HG02884 (cell line): Measurements from ENCODE around the gene MTHFSD.

Experiments used
- ATAC-seq: cut with Tn5 transposase; IDR thresholded peaks from one replicate; pipeline ENCODE4 v1.9.1; 2021; ENCODE audit warnings: mild to moderate bottlenecking, moderate library complexity; ENCODE audit not compliant: unreplicated experiment

The MTHFSD gene

DNA sequence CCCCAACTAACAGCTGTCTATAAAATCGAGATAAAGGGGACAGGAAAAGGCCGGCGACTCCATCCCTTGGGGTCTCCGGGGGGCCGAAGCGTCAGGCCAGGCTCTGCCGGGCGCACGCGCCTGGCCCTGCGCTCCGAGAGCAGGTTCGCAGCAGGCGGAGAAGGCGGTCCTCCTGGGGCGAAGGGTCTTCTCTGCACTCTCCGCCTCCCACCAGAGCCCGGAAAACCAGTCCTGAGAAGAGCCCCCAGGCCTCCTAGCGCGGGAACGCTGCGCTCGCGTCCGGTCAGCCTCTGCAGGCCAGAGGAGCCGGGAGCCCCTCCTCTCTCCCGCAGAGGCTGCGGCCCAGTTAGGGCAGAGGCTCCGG, 39.6 kb downstream of the MTHFSD start:
- no peak for ATAC-seq

DNA sequence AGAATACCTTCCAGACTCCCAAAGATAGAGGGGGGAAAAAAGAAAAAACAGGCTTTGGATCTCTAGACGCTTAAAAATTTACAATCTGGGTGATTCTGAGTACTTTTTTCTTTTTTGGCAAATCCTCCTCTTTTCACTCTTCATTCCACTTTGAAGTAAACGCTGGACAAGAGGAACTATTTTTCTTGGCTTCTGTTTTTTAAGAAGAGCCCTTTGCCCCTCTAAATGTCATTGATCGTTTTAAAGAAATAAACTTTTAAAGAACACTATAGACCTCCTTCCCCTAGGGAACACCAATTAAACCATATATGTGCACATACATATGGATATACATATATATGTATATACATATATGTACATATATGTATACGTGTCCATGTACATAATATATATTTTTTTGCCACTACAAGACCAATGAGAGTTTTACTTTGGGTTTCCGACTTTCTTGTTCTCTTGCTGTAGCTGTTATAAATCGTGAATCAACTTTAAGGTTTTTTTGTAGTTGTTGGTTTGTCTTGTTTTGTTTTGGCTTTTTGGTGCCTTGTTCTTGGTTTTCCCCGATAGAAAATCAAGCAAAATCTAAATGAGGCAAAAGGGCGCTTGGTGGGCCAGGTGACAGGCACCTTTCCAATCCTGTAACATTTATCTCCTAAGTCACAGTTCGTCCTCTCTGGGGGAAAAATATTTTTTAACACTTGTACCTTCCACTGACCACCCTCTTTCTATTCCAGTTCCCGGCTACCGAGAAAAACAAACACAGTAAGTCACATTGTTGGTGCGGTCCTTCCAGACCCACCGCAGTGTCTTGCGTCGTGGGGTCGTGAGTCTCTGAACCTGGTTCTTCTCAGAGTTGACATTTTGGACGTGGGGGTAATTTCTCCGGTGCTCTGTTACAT, 40.3 kb downstream of the MTHFSD start:
- no peak for ATAC-seq

DNA sequence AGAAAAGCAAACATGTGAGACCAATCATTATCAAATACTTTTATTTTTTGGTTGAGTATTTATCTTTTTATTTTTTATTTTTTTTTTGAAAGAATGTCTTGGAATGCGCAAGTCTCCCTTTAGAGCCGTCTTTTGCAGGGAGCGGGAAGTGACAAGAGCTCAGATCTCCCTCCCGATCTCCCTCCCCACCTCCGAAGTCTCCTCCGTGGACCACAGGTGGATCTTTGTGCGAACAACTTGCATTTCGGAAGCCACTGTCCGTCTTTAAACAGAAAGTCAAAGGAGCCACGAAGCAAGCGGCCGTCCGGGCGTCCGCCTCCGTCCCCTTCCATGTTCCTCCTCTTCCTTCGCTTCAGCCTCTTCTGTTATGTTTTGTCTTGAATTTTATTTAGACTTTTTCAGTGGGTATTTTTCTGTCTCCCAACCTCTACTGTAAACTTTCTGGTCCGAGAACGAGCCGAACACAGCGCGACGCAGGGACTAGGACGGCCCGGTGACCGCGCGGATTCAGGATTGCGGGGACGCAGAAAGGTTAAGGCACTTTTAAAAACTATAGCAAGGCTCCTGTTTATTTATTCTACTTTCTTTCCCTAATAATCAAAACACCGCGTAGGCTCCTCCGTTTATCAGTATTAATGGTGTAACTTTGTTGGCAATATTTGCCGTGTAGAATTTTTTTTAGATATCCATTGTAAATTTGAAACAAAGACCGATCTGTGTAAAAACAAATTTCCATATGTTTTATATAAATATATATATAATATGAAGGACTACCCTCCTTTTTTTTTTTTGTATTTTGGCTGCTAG, 41.4 kb downstream of the MTHFSD start:
- no peak for ATAC-seq

DNA sequence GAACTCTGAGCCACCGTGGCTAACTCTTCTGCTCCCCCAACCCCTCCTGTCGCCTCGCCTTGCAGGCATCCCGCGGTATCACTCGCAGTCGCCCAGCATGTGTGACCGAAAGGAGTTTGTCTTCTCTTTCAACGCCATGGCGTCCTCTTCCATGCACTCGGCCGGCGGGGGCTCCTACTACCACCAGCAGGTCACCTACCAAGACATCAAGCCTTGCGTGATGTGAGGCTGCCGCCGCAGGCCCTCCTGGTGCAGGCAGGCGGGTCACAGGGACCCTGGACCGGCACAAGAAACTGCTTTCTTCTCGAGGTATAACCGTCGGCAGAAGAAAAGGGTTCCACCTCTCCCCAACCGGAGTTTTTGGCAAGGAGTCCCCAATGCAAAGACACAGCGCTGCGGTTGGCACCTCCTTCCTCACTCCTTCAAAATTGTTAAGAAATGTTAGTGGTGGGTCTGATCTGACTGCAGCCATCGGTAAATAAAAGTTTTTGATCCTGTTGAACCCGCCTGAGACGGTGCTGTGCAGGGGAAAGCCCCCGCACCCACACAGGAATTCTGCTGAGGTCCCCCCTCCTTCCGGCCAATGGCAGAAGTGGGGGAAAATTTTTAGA, 42.1 kb downstream of the MTHFSD start:
- no peak for ATAC-seq

DNA sequence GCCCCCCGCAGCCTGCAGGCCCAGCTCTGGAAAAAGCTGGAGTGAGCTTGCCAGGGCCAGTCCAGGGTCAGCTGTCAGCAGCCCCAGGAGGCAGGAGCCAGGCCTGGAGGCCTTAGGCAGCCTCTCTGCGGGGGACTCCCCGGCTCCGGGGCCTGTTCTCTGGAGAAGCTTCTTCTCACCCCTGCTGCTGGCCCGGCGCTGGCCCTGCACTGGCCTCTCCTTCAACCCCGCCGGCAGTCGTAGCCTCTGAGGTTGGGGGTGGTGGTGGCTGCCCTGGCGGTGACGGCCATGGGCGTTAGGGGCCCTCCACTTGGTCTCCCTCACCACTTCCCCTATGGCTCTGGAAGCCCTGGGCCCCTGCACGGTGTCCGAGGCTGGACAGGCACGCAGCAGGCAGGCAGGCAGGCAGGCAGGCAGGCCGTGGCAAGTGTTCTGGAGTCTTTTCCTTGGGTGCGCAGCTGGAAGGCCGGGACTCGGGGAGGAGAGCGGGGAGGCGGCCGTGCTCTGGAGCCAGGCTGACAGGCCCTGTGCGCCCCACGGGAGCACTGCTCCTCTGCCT, 42.7 kb downstream of the MTHFSD start:
- ATAC-seq = no peak

DNA sequence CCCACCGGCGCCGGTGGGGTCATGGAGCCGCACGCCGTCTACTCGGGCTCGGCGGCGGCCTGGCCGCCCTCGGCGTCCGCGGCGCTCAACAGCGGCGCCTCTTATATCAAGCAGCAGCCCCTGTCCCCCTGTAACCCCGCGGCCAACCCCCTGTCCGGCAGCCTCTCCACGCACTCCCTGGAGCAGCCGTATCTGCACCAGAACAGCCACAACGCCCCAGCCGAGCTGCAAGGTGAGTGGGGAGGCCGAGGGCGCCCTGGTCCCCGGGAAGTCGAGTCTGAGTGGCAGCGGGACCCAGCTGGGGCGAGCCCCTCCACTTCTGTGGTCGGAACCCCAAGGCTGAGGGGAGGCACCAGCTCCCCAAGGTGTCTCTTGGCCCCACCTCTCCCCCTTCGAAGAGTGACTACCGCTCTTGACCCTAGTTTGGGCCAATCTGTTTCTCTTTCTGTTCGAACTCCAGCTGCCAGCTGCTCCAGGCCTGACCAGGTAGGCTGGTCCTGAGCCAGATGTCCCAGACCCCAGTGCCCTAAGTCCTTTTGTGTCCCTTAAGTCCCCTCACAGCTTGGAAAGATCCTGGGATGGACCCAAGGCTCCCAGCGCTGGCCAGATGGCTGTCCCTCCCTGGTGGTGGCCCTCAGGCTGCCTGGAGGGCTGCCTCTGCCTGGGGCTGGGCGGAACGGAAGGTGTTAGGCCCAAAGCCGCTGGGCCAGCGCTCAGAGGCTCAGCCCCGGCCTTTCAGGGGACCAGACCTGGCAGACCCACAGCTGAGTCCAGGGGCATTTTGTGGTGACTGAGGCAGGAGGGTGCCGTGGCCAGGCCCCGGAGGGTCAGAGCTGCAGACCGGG, 43.5 kb downstream of the MTHFSD start:
- ATAC-seq = no peak

DNA sequence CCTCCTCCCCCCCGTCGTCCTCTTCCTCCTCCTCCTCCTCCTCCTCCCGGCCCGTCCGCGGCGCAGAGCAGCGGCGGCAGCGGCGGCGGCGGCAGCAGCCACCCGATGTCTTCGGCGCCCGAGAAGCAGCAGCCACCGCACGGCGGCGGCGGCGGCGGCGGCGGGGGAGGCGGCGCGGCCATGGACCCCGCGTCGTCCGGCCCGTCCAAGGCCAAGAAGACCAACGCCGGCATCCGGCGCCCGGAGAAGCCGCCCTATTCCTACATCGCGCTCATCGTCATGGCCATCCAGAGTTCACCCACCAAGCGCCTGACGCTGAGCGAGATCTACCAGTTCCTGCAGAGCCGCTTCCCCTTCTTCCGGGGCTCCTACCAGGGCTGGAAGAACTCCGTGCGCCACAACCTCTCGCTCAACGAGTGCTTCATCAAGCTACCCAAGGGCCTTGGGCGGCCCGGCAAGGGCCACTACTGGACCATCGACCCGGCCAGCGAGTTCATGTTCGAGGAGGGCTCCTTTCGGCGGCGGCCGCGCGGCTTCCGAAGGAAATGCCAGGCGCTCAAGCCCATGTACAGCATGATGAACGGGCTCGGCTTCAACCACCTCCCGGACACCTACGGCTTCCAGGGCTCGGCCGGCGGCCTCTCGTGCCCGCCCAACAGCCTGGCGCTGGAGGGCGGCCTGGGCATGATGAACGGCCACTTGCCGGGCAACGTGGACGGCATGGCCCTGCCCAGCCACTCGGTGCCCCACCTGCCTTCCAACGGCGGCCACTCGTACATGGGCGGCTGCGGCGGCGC, 44.4 kb downstream of the MTHFSD start, which contains the start of gene FOXF1:
Gene FOXF1 (plus strand): TSS at position 63 of the 797 bp plus-strand sequence. CDS start 43 bp downstream, at position 106.
- no peak for ATAC-seq

DNA sequence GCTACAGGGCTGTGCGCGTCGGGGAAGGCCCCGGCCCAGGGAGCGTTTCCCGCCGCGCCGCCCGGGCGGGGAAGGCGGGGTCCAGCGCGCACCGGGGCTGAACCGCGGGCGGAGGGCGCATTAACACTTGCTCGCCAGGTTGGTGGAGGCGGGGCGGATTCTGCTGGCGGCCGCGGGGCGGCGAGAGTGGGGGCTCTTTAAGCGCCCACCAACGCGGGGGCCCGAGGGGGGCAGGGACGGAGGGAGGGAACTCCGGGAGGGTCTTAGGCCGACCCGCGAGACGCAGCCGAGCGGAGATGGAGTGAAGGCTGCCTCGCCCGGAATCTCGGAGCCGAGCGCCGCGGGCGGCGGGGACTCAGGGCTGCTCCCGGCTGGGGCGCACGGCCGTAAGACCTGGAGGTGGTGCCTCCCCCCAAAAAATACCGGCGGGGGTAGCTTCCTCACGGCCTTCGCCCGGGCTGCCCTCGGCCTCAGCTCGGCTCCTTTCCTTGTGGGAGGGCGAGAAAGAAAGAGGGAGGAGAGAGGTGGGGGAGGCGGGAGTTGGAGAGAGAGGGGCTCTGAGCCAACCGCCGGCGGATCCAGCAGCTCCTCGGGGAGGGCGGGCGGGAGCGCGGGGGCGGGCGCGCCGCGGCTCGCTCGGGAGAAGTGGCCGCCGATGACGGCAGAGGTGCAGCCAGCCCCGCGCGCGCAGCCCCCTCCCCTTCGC, 45.1 kb downstream of the MTHFSD start:
- no peak for ATAC-seq

DNA sequence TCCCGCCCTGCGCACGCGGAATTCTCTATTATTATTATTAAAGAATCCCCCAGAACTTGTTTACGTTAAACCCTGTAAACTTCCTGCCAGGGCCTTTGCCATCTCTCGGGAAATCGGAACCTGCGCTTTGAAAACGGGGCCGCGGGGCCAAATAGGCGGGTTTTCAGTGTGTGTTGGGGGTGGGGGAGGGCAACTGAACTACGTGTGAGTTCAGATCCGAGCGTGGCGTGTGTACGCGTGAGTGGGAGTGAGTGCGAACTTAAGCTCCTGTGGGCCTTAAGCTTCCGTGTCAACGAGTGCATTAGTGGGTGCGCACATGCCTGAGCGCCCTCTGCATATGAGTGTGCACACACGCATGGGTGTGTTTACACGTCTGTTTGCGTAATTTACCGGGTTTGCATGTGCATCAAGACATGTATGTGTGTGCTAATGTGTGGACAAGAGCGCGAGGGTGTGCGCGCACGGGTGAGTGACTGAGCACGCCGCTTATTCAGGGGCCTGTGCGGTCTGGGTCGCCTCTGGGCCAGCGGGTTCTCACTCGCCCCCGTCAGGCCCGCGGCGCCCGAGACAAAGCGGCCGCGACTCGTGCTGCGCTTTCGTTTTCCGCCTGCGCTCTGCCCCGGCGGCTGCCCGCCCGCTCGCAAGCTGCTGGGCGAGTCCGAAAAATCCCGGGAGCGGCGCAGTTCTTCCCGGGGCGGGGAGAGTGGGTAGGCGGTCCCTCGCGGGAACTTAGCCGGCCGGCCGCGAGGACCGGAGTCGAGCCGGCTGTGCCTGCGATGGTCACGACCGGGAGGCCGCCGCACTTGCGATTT, 45.9 kb downstream of the MTHFSD start:
- no peak for ATAC-seq

DNA sequence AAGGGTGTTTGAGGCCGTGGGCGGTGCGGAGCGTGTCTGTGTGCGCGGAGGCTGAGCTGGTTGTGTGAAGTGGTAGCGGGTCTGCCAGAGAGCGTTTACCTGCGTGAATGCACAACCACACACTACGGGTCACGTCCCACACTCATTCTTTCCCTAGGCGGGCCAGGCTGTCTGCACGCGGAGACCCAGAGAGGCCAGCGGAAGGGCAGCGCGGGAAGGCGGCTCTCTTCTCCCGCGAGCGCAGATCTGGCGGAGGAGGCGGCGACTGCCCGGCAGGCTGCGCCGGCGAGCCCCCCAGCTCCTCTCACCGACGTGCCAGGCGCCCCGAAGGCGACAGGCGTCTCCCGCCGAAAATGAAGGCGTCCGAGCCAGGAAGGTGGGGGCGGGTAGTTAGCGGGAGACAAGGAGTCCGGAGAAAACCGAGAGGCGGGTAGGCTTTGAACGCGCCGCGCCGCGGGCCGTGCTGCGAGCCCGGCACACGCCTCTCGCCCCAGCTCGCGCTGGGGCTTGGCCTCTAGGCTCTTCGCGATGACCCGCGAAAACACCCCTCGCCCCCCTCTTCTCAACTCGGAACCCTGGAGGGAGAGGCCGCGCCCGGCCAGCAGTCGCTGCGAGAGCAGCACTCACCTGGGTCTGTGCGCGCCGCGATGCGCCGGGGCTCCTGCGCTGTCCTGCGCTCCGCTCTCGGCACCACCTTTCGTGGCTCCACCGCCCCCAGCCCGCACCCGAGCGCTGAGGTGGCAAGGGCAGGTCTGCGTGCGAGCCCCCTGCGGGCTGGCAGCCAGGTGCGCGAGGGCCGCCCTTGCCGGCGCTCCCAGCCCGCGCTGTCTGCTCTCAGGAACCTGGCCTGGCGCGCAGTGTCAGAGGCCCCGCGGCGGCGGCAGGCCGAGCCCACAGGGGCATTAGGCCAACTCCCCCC, 46.7 kb downstream of the MTHFSD start:
- no peak for ATAC-seq

DNA sequence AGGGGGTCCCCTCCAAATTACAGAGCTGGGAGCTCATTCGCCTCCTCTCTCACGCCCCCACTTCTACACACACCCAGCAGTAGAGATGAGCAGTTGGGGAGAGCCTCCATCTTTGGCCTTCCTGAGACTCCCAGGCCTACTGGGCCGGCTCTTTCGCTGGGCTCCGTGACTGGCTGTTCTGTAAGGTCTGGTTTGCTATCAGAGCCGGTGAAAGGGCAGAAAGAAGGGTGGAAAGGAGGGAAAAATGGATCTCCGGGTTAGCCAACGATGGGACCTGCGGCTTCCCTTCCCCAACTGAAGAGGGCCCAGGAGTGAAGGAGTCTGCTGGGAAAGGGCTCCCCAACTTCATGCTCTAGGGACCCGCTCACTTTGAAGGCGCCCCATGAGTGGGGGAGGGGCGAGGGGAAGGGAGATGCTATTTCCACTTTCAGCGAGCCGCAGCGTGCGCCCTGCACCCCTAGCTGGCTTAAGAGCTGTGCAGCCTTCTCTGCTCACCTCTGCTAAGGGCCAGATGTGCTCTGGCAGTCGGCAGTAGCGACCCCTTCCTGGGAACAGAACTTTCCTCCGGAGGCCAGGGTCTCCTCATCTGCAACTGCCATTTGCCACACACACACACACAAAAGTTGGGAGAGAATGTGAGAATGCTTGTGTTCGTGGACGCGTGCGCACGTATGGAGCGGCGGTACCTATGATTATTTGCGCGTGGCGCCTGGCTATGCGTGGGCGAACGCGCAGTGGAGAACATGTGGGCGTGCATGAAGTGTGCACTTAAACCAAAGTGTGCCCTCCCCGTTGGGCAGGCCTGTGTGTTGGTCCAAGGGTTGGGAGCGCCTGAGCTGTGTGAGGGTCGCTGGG, 47.6 kb downstream of the MTHFSD start:
- no peak for ATAC-seq

DNA sequence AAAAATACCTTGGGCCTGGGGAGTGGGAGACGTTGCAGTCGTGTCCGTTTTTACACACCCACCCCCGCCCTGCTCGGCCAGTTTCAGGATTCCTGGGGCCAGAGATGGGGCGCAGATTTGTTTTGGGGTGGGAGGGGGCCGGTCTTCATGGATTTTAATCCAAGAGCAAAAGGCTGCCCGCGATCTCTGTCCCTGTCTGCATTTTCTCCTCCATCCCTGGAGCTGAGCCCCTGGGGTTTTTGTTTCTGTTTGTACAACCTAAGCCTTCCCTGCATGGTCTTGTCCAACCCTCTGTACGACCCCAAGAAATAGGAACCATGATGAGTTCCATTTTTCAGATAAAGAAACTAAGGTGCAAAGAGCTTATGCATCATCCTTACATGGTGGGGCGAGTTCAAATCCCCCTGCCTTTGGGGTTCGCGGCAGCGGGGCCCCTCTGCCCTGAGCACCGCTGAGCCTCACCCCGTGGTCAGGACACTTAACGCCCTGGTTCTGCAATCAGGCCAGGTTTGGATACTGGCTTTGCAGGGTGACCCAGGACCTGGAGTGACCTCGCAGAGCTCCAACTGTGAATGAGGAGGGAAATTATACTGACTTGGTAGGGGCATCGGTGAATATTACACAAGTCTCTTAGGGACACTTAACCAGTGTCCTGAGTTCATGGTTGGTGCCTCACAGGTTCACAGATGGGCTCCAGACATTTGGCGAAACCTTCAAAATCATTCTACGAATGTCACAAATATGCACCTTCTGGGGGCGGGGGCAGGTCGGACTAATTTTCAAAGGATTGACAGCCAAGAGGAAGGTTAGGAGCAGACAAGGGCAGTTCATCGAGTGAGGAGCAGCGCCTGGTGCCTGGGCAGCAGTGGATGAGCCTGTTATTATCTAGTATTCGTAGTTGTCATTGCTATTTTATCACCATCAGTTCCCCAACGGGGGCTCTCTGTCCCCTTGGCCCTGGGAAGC, 48.9 kb downstream of the MTHFSD start:
- ATAC-seq = no peak

DNA sequence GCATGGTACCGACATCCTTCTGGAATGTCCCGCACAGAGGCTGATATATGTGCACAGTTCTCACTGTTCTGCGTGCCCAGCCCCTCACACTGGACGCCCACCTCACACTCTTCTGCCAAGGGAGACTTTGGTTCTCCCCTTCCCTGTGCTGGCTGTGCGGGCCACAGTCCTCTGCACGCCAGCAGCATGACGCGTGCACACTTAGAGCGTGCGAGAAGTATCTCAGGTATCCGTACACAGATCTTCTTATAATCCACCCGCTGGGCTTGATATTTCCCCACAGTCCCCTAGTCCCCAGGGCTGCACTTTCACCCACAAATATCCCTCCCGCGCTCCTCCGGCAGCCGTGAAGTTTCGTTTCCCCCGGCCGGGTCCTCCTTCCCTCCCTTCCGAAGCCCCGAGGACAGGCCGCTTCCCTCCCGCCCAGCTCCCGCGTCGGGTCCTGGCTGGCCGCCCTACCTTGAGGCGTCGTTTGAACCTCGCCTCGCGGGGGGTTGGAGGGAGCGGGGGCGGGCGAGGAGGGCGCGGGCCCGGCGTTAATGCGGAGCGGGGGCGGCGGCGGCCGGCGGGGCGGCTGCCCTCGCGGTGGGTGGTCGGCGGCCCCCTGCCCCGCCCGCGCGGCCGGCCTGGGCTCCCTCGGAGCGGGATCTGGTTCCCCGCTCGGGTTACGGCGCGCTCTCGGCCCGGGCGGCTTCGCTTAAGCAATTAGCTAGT, 49.7 kb downstream of the MTHFSD start:
- no peak for ATAC-seq
